ENCODE measurements around the gene YY1.
"Not testable (repeated sequence)": the region's sequence is repeated elsewhere in the genome, so short reads cannot be mapped to it uniquely, and the experiment has no call there.

Gene YY1

DNA sequence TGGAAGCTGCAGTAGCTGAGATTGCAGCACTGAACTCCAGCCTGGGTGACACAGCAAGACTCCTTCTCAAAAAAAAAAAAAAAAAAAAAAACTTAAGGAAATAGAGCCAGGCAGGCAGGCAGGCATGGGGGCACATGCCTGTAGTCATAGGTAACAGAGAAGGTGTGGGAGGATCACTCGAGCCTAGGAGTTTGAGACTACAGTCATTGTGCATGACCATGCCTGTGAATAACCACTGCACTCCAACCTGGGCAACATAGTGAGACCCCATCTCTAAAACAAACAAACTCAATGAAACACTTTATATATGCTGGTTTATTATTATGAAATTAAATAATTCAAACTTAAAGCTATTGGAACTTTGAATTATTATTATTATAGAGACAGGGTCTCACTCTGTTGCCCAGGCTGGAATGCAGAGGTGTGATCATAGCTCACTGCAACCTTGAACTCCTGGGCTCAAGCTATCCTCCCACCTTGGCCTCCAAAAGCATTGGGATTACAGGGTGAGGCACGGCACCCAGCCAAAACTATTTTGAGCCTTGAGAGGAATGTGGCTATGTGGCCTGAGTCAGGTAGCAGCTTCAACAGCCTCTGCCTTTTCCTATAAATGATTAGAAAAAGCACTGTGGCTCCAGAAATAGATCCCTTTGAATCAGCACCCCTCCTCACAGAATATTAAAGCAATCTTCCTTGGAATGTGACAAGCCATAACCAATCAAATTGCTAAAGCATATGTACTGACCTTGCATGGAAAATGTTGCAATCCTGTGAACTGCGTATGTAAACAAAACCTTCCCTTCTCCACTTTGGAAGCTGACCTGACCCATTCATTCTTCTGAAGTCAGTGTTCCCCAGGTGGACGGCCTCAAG, 34.7 kb upstream of the YY1 start:
- Histone ChIP-seq H3K9ac (ENCODE audit: low read length) (no peak overlapping the region), H3K23ac (ENCODE audit: low read length in 2 of 2) (no peak overlapping the region), H3K4ac (ENCODE audit: low read depth in 1 of 2, low read length in 2 of 2) (no peak overlapping the region), H3K9me3 (ENCODE audit: control insufficient read depth, low read length) (no peaks in the 10 kb centered on the region), H3K27ac (ENCODE audit: low read length, poor library complexity, severe bottlenecking) (no peak overlapping the region), H2AK5ac (ENCODE audit: low read length, severe bottlenecking) (no peak overlapping the region), H2BK12ac (ENCODE audit: low read length in 2 of 2) (no peak overlapping the region), H3K4me1 (ENCODE audit: control insufficient read depth, insufficient read depth, low read depth, low read length) (no peaks in the 10 kb centered on the region), H4K8ac (ENCODE audit: low read length) (no peak overlapping the region), H2BK15ac (ENCODE audit: low read depth, poor library complexity, severe bottlenecking) (no peak overlapping the region), H3K18ac (ENCODE audit: low read depth in 1 of 2, low read length in 2 of 2) (peak overlapping the region in 1 of 2 experiments; percentile 33), H2BK5ac (ENCODE audit: low read depth, low read length, poor library complexity, severe bottlenecking) (no peak overlapping the region), H3K14ac (ENCODE audit: low read length in 2 of 2) (no peak overlapping the region), H3K4me2 (ENCODE audit: low read length, poor library complexity, severe bottlenecking) (no peak overlapping the region), H3K4me3 (ENCODE audit: insufficient read depth in 1 of 2, low read depth in 1 of 2, low read length in 2 of 2) (no peak overlapping the region), H4K91ac (ENCODE audit: low read length) (no peak overlapping the region), H3K36me3 (ENCODE audit: control insufficient read depth in 1 of 2, insufficient read depth in 2 of 2, low read depth in 1 of 2, low read length in 2 of 2) (peaks cover 0 to 10% of the 10 kb centered on the region in 2 experiments), H3K27me3 (ENCODE audit: control insufficient read depth in 1 of 2, insufficient read depth in 1 of 2, low read length in 2 of 2) (no peaks in the 10 kb centered on the region), H2AFZ (ENCODE audit: low read depth, low read length) (no peak overlapping the region), H3K79me1 (replicated peaks; ENCODE audit: low read length, poor library complexity, severe bottlenecking) (no peaks in the 10 kb centered on the region), H2BK120ac (ENCODE audit: low read depth, low read length) (no peak overlapping the region)
- WGBS, result 87% methylated on average over 4 of the region's 4 CpGs
- peak; percentile 71 for DNase-seq

DNA sequence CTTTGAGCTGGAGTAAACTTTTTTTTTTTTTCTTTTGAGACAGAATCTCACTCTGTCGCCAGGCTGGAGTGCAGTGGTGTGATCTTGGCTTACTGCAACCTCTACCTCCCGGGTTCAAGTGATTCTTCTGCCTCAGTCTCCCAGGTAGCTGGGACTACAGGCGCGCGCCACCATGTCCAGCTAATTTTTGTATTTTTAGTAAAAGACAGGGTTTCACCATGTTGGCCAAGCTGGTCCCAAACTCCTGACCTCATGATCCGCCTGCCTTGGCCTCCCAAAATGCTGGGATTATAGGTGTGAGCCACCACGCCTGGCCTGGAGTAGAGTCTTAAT, 34.1 kb upstream of the YY1 start:
- not testable (repeated sequence) for H3K4me3 ChIP-seq (ENCODE audit: insufficient read depth in 1 of 2, low read depth in 1 of 2, low read length in 2 of 2); H3K79me1 ChIP-seq (replicated peaks; ENCODE audit: low read length, poor library complexity, severe bottlenecking); H3K9ac ChIP-seq (ENCODE audit: low read length); H3K27ac ChIP-seq (ENCODE audit: low read length, poor library complexity, severe bottlenecking); H4K91ac ChIP-seq (ENCODE audit: low read length); DNase-seq; H3K4me1 ChIP-seq (ENCODE audit: control insufficient read depth, insufficient read depth, low read depth, low read length); H3K9me3 ChIP-seq (ENCODE audit: control insufficient read depth, low read length); H3K14ac ChIP-seq (ENCODE audit: low read length in 2 of 2); H2AFZ ChIP-seq (ENCODE audit: low read depth, low read length); H2AK5ac ChIP-seq (ENCODE audit: low read length, severe bottlenecking); H2BK120ac ChIP-seq (ENCODE audit: low read depth, low read length); H4K8ac ChIP-seq (ENCODE audit: low read length); H3K4me2 ChIP-seq (ENCODE audit: low read length, poor library complexity, severe bottlenecking); H2BK5ac ChIP-seq (ENCODE audit: low read depth, low read length, poor library complexity, severe bottlenecking); H3K4ac ChIP-seq (ENCODE audit: low read depth in 1 of 2, low read length in 2 of 2); H3K27me3 ChIP-seq (ENCODE audit: control insufficient read depth in 1 of 2, insufficient read depth in 1 of 2, low read length in 2 of 2); H3K18ac ChIP-seq (ENCODE audit: low read depth in 1 of 2, low read length in 2 of 2); H3K23ac ChIP-seq (ENCODE audit: low read length in 2 of 2); H2BK12ac ChIP-seq (ENCODE audit: low read length in 2 of 2); H2BK15ac ChIP-seq (ENCODE audit: low read depth, poor library complexity, severe bottlenecking)
- 87% methylated on average over 7 of the region's 7 CpGs for WGBS
- H3K36me3 ChIP-seq (ENCODE audit: control insufficient read depth in 1 of 2, insufficient read depth in 2 of 2, low read depth in 1 of 2, low read length in 2 of 2), result peaks cover 0 to 10% of the 10 kb centered on the region in 2 experiments

DNA sequence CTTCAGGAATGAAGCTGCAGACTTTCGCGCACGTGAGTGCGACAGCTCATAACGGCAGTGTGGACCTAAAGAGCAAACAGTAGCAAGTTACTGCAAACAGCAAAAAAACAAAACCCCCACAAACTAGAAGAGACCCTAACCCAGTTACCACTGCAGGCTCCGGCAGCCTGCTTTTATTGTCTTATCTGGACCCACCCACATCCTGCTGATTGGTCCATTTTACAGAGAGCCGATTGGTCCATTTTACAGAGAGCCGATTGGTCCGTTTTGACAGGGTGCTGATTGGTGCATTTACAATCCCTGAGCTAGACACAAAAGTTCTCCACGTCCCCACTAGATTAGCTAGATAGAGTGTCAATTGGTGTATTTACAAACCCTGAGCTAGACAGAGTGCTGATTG, 31.4 kb upstream of the YY1 start:
- not testable (repeated sequence) for H3K27me3 ChIP-seq (ENCODE audit: control insufficient read depth in 1 of 2, insufficient read depth in 1 of 2, low read length in 2 of 2); H3K18ac ChIP-seq (ENCODE audit: low read depth in 1 of 2, low read length in 2 of 2); H3K4me3 ChIP-seq (ENCODE audit: insufficient read depth in 1 of 2, low read depth in 1 of 2, low read length in 2 of 2); H3K23ac ChIP-seq (ENCODE audit: low read length in 2 of 2); H2AK5ac ChIP-seq (ENCODE audit: low read length, severe bottlenecking); H2BK12ac ChIP-seq (ENCODE audit: low read length in 2 of 2); H4K8ac ChIP-seq (ENCODE audit: low read length); H2BK15ac ChIP-seq (ENCODE audit: low read depth, poor library complexity, severe bottlenecking); H4K91ac ChIP-seq (ENCODE audit: low read length); H3K9me3 ChIP-seq (ENCODE audit: control insufficient read depth, low read length); H3K4me1 ChIP-seq (ENCODE audit: control insufficient read depth, insufficient read depth, low read depth, low read length); H3K4me2 ChIP-seq (ENCODE audit: low read length, poor library complexity, severe bottlenecking); H3K9ac ChIP-seq (ENCODE audit: low read length); H2BK120ac ChIP-seq (ENCODE audit: low read depth, low read length); H3K79me1 ChIP-seq (replicated peaks; ENCODE audit: low read length, poor library complexity, severe bottlenecking); H3K14ac ChIP-seq (ENCODE audit: low read length in 2 of 2); H2BK5ac ChIP-seq (ENCODE audit: low read depth, low read length, poor library complexity, severe bottlenecking); H3K27ac ChIP-seq (ENCODE audit: low read length, poor library complexity, severe bottlenecking); H2AFZ ChIP-seq (ENCODE audit: low read depth, low read length); DNase-seq; H3K4ac ChIP-seq (ENCODE audit: low read depth in 1 of 2, low read length in 2 of 2)
- over 99% methylated on average over 9 of the region's 10 CpGs for WGBS
- H3K36me3 ChIP-seq (ENCODE audit: control insufficient read depth in 1 of 2, insufficient read depth in 2 of 2, low read depth in 1 of 2, low read length in 2 of 2), result peaks cover 0 to 10% of the 10 kb centered on the region in 2 experiments

DNA sequence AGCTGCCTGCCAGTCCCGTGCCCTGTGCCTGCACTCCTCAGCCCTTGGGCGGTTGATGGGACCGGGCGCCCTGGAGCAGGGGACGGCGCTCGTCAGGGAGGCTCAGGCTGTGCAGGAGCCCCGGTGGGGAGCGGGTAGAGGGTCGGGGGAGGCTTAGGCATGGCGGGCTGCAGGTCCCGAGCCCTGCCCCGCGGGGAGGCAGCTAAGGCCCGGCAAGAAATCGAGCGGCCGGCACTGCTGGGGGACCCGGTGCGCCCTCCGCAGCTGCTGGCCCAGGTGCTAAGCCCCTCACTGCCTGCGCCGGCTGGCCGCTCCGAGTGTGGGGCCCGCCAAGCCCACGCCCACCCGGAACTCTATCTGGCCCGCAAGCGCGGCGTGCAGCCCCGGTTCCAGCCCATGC, 30.8 kb upstream of the YY1 start:
- not testable (repeated sequence) for H2BK12ac ChIP-seq (ENCODE audit: low read length in 2 of 2); H3K4ac ChIP-seq (ENCODE audit: low read depth in 1 of 2, low read length in 2 of 2); H3K27me3 ChIP-seq (ENCODE audit: control insufficient read depth in 1 of 2, insufficient read depth in 1 of 2, low read length in 2 of 2); H3K23ac ChIP-seq (ENCODE audit: low read length in 2 of 2); H3K18ac ChIP-seq (ENCODE audit: low read depth in 1 of 2, low read length in 2 of 2); H4K8ac ChIP-seq (ENCODE audit: low read length); H4K91ac ChIP-seq (ENCODE audit: low read length); H3K9ac ChIP-seq (ENCODE audit: low read length); H3K9me3 ChIP-seq (ENCODE audit: control insufficient read depth, low read length); H2BK15ac ChIP-seq (ENCODE audit: low read depth, poor library complexity, severe bottlenecking); H2AK5ac ChIP-seq (ENCODE audit: low read length, severe bottlenecking); H2AFZ ChIP-seq (ENCODE audit: low read depth, low read length); H2BK5ac ChIP-seq (ENCODE audit: low read depth, low read length, poor library complexity, severe bottlenecking); H3K4me2 ChIP-seq (ENCODE audit: low read length, poor library complexity, severe bottlenecking); H3K27ac ChIP-seq (ENCODE audit: low read length, poor library complexity, severe bottlenecking); H3K14ac ChIP-seq (ENCODE audit: low read length in 2 of 2); DNase-seq; H3K4me3 ChIP-seq (ENCODE audit: insufficient read depth in 1 of 2, low read depth in 1 of 2, low read length in 2 of 2); H2BK120ac ChIP-seq (ENCODE audit: low read depth, low read length); H3K4me1 ChIP-seq (ENCODE audit: control insufficient read depth, insufficient read depth, low read depth, low read length)
- Histone ChIP-seq H3K36me3 (ENCODE audit: control insufficient read depth in 1 of 2, insufficient read depth in 2 of 2, low read depth in 1 of 2, low read length in 2 of 2) (peaks cover 0 to 10% of the 10 kb centered on the region in 2 experiments), H3K79me1 (replicated peaks; ENCODE audit: low read length, poor library complexity, severe bottlenecking) (peaks cover 13% of the 10 kb centered on the region)
- 97% methylated on average over 25 of the region's 33 CpGs for whole genome bisulfite sequencing

Measured in mesenchymal stem cell (in vitro differentiated cells and primary cell).